ENCODE measurements around the gene BICD2.

GRCh38 chr9:92664394-92665152, 100.1 kb downstream of the BICD2 start:
- TF ChIP-seq CTCF (IDR thresholded peaks at IDR 0.05; ENCODE audit: insufficient read depth, low read length, poor library complexity, severe bottlenecking) (no peak), EZH2phosphoT487 (conservative IDR thresholded peaks at IDR 0.05; ENCODE audit: low read length) (no peak)
